ENCODE measurements around the gene SCN5A. TPM values are rescaled to one million over a fixed set of nuclear protein-coding genes. Genes with fewer than 3 reads are reported as not detected.
"Not testable (repeated sequence)": the region's sequence is repeated elsewhere in the genome, so short reads cannot be mapped to it uniquely, and the experiment has no call there.

SCN5A gene
- total RNA-seq, 1 donor from 2014 or later: 239 TPM

- H3K9me3 ChIP-seq (replicated peaks): peaks cover 12% of the 10 kb centered on the region
- no peak for DNase-seq
- H3K36me3 ChIP-seq: peaks cover 63% of the 10 kb centered on the region
- TF ChIP-seq CTCF (IDR thresholded peaks at IDR 0.05; ENCODE audit: borderline replicate concordance): no peak
- H3K4me3 ChIP-seq: no peak overlapping the region
- H3K27me3 ChIP-seq (ENCODE audit: low read depth): no peaks in the 10 kb centered on the region
- H3K4me1 ChIP-seq: peaks cover 42% of the 10 kb centered on the region
- H3K27ac ChIP-seq (replicated peaks): peak overlapping the region; percentile 29
- intact Hi-C loops (cut with micrococcal nuclease): no loop called here
Measured at GRCh38 chr3:38573556-38573955, 75.9 kb downstream of the SCN5A start.

DNA sequence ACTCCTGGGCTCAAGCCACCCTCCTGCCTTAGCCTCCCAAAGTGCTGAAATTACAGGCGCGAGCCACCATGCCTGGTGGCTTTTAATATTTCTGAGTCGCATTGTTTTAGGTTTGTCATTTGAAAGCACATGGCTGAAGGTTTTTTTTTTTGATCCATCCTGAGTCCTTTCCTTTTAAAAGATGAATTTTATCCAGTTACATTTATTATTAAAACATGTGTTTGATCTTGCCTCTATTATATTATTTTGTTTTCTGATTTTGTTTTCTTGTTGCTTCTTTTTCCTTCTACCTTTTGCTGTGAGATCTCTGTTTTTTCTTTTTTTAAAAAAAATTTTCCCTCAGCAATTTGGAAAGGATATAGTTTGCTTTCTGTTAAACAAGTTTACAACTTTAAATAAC lies 76.4 kb downstream of the SCN5A start:
- Histone ChIP-seq H3K9me3 (replicated peaks) (peaks cover 12% of the 10 kb centered on the region), H3K27ac (replicated peaks) (peak overlapping the region; percentile 29), H3K4me1 (peaks cover 37% of the 10 kb centered on the region), H3K27me3 (ENCODE audit: low read depth) (no peaks in the 10 kb centered on the region), H3K4me3 (no peak overlapping the region), H3K36me3 (peaks cover 63% of the 10 kb centered on the region)
- TF ChIP-seq CTCF (IDR thresholded peaks at IDR 0.05; ENCODE audit: borderline replicate concordance): no peak
- DNase-seq: no peak
- intact Hi-C loops (cut with micrococcal nuclease): no loop called here

- H3K4me3 ChIP-seq: no peak overlapping the region
- H3K9me3 ChIP-seq (replicated peaks): no peaks in the 10 kb centered on the region
- intact Hi-C loops (cut with micrococcal nuclease): no loop called here
- no peaks in the 10 kb centered on the region for H3K27me3 ChIP-seq (ENCODE audit: low read depth)
- peaks cover 12% of the 10 kb centered on the region for H3K4me1 ChIP-seq
- peaks cover 41% of the 10 kb centered on the region for H3K36me3 ChIP-seq
- peak overlapping the region; percentile 33 for H3K27ac ChIP-seq (replicated peaks)
- DNase-seq: no peak
- no peak for TF ChIP-seq CTCF (IDR thresholded peaks at IDR 0.05; ENCODE audit: borderline replicate concordance)
Measured at GRCh38 chr3:38567498-38567897, 82.0 kb downstream of the SCN5A start.

GRCh38 chr3:38566794-38567193 lies 82.7 kb downstream of the SCN5A start:
- H3K4me1 ChIP-seq: peaks cover 19% of the 10 kb centered on the region
- intact Hi-C loops (cut with micrococcal nuclease); H3K9me3 ChIP-seq (replicated peaks); DNase-seq; H3K4me3 ChIP-seq; H3K27me3 ChIP-seq (ENCODE audit: low read depth): not testable (repeated sequence)
- H3K36me3 ChIP-seq: peaks cover 37% of the 10 kb centered on the region
- peak overlapping the region; percentile 33 for H3K27ac ChIP-seq (replicated peaks)

DNA sequence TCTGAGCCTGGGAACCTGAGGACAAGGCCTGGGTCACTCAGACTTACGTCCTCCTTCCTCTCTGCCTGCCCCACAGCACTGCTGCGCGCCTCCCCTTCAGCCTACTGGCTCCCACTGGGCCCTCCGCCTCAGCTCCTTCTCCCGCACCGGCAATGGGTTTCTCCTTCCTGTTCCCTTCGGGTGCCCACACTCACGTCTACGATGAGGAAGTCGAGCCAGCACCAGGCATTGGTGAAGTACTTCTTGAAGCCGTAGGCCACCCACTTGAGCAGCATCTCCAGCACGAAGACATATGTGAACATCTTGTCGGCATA lies 83.3 kb downstream of the SCN5A start:
- Histone ChIP-seq H3K4me1 (peaks cover 22% of the 10 kb centered on the region), H3K9me3 (replicated peaks) (no peaks in the 10 kb centered on the region), H3K27me3 (ENCODE audit: low read depth) (no peaks in the 10 kb centered on the region), H3K27ac (replicated peaks) (peak overlapping the region; percentile 33), H3K36me3 (peaks cover 36% of the 10 kb centered on the region), H3K4me3 (no peak overlapping the region)
- no peak for DNase-seq
- intact Hi-C loops (cut with micrococcal nuclease): no loop called here
- no peak for TF ChIP-seq CTCF (IDR thresholded peaks at IDR 0.05; ENCODE audit: borderline replicate concordance)

DNA sequence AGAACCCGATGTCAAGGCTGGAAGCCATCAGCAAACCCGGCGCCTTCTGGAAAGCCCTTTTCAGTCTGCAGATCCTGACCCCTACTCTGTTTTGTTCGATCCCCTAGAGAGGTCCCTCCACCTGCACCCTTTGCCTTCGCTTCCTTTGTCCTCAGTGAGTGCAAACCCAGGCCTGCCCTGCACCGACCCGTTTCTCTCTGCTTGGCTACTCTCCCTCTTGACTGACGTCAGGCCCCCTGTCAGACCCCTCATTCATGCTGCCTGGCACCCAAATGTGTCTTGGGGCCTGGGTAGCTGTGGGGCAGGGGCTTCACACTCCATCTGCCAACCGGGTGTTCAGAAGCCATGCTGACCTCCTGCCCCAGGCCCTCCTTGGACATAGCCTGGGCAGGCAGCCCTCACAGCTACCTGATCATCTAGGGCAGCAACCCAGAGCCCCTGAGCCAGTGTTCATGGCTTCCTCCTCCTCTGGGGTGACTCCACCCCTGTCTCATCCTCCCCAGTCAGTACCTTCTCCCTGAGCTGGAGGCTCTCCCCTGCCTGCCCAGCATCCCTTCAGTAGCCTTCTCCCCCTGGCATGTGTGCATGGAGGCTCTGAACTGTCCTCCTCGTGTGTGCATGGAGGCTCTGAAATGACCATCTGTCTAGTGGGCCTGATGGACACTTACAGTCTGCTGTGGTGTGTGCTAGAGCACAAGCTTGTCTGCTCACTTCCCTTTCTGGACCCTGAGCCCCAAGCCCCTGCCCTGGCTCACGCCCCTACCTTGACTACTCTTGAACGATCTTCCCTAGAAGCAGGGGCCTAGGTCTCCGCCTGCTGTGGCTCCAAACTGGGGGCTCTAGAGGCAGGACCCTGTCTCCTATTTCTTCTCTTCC lies 83.9 kb downstream of the SCN5A start:
- H3K36me3 ChIP-seq: peaks cover 30% of the 10 kb centered on the region
- H3K4me1 ChIP-seq: peaks cover 22% of the 10 kb centered on the region
- H3K9me3 ChIP-seq (replicated peaks): no peaks in the 10 kb centered on the region
- no peak for TF ChIP-seq CTCF (IDR thresholded peaks at IDR 0.05; ENCODE audit: borderline replicate concordance)
- no peak overlapping the region for H3K4me3 ChIP-seq
- intact Hi-C loops (cut with micrococcal nuclease): no loop called here
- peak overlapping the region; percentile 33 for H3K27ac ChIP-seq (replicated peaks)
- no peaks in the 10 kb centered on the region for H3K27me3 ChIP-seq (ENCODE audit: low read depth)
- no peak for DNase-seq

Measured in left ventricle myocardium inferior (tissue), 1 donor.